ENCODE results near the gene MRPL33. TPM values are rescaled to one million over a fixed set of nuclear protein-coding genes. Genes with fewer than 3 reads are reported as not detected.
"Not testable (repeated sequence)": the region's sequence is repeated elsewhere in the genome, so short reads cannot be mapped to it uniquely, and the experiment has no call there.

Gene MRPL33
- total RNA-seq, 4 donors from 2014 or later = 30.7 to 82.2 (median 56.3) TPM

DNA sequence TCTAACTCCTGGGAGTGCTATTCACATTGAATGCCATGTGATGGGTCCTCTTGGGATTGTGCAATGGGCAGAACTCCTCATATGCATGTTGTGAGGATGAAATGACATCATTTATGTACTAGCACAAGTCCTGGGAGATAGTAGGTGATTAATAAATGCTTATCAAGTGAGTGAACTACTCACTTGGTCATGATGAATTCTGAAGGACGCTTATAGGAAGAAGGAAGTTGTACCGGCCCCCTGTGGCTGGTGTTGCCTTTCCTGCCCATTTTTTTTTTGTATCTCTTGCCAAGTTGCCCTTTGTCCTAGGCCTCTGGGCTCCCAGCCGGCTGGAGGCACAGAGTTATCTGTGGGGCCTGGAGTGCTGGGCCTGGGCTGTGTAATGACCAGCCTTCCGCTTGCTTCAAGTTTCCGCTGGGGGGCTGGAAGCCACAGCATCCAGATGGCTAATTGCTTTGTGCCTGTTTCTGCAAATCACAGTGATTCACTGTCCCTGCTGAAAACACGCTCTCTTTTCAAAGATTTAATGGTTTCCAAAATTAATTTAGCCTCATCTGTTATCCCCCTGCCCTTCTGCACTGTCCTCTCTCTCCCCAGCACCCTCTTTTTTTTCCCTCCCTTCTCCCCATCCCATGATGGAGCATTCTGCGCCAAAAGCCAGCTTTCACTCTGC is 33.7 kb upstream of the MRPL33 start:
- no peak for TF ChIP-seq EP300 (IDR thresholded peaks at IDR 0.05)
- TF ChIP-seq CTCF (IDR thresholded peaks at IDR 0.05) = no peak
- no peak for TF ChIP-seq POLR2AphosphoS5 (IDR thresholded peaks at IDR 0.05)
- TF ChIP-seq POLR2A (IDR thresholded peaks at IDR 0.05) = no peak

GRCh38 chr2:27738349-27739057 is 33.0 kb upstream of the MRPL33 start:
- no peaks in the 10 kb centered on the region for H3K36me3 ChIP-seq
- no peak for DNase-seq (ENCODE audit: low spot score in 2 of 2)
- H3K27ac ChIP-seq = no peak overlapping the region
- no peaks in the 10 kb centered on the region for H3K27me3 ChIP-seq
- no peak for TF ChIP-seq POLR2A (IDR thresholded peaks at IDR 0.05)
- no peak for TF ChIP-seq EP300 (IDR thresholded peaks at IDR 0.05)
- TF ChIP-seq CTCF (IDR thresholded peaks at IDR 0.05) = no peak
- TF ChIP-seq POLR2AphosphoS5 (IDR thresholded peaks at IDR 0.05) = no peak
- no peaks in the 10 kb centered on the region for H3K9me3 ChIP-seq
- 86% methylated on average over 13 of the region's 13 CpGs for WGBS
- H3K4me1 ChIP-seq = peaks cover 21% of the 10 kb centered on the region
- H3K4me3 ChIP-seq = no peak overlapping the region

More for the DNA sequence above, 33.7 kb upstream of the MRPL33 start:
- H3K4me3 ChIP-seq = no peak overlapping the region
- no peak for DNase-seq (ENCODE audit: low spot score in 2 of 2)
- H3K27me3 ChIP-seq = no peaks in the 10 kb centered on the region
- peak overlapping the region; percentile 15 for H3K27ac ChIP-seq
- 80% methylated on average over 7 of the region's 7 CpGs for WGBS
- H3K9me3 ChIP-seq = no peaks in the 10 kb centered on the region
- H3K36me3 ChIP-seq = no peaks in the 10 kb centered on the region
- peaks cover 21% of the 10 kb centered on the region for H3K4me1 ChIP-seq

- H3K27me3 ChIP-seq = no peaks in the 10 kb centered on the region
- no peak overlapping the region for H3K27ac ChIP-seq
- H3K4me3 ChIP-seq = no peak overlapping the region
- no peaks in the 10 kb centered on the region for H3K36me3 ChIP-seq
- peaks cover 21% of the 10 kb centered on the region for H3K4me1 ChIP-seq
- H3K9me3 ChIP-seq = no peaks in the 10 kb centered on the region
- TF ChIP-seq POLR2AphosphoS5 (IDR thresholded peaks at IDR 0.05) (no peak), EP300 (IDR thresholded peaks at IDR 0.05) (no peak), POLR2A (IDR thresholded peaks at IDR 0.05) (no peak), CTCF (IDR thresholded peaks at IDR 0.05) (no peak)
- no peak for DNase-seq (ENCODE audit: low spot score in 2 of 2)
- WGBS = 93% methylated on average over 4 of the region's 4 CpGs
These were observed 32.5 kb upstream of the MRPL33 start for GRCh38 chr2:27739058-27739373.

GRCh38 chr2:27741673-27742072 is 29.8 kb upstream of the MRPL33 start:
- Histone ChIP-seq H3K9me3 (no peaks in the 10 kb centered on the region), H3K36me3 (no peaks in the 10 kb centered on the region), H3K4me3 (no peak overlapping the region), H3K27me3 (no peaks in the 10 kb centered on the region), H3K4me1 (peaks cover 7% of the 10 kb centered on the region), H3K27ac (no peak overlapping the region)
- WGBS = 47% methylated on average over 3 of the region's 3 CpGs
- DNase-seq (ENCODE audit: low spot score in 2 of 2) = no peak
- TF ChIP-seq EP300 (IDR thresholded peaks at IDR 0.05) = no peak

- Histone ChIP-seq H3K9me3 (no peaks in the 10 kb centered on the region), H3K36me3 (no peaks in the 10 kb centered on the region), H3K4me1 (peaks cover 1% of the 10 kb centered on the region), H3K4me3 (no peak overlapping the region), H3K27ac (no peak overlapping the region), H3K27me3 (no peaks in the 10 kb centered on the region)
- DNase-seq (ENCODE audit: low spot score in 2 of 2) = no peak
- TF ChIP-seq POLR2AphosphoS5 (IDR thresholded peaks at IDR 0.05) (no peak), POLR2A (IDR thresholded peaks at IDR 0.05) (no peak), CTCF (IDR thresholded peaks at IDR 0.05) (no peak), EP300 (IDR thresholded peaks at IDR 0.05) (no peak)
- 98% methylated on average over 9 of the region's 9 CpGs for WGBS
These were observed 28.9 kb upstream of the MRPL33 start for GRCh38 chr2:27742571-27742970.

GRCh38 chr2:27745494-27745893 is 26.0 kb upstream of the MRPL33 start:
- not testable (repeated sequence) for H3K4me3 ChIP-seq; H3K27me3 ChIP-seq; H3K4me1 ChIP-seq; H3K36me3 ChIP-seq; H3K27ac ChIP-seq; DNase-seq (ENCODE audit: low spot score in 2 of 2); H3K9me3 ChIP-seq
